ENCODE results near the gene FOXB2.
"Not testable (repeated sequence)": the region's sequence is repeated elsewhere in the genome, so short reads cannot be mapped to it uniquely, and the experiment has no call there.

Gene FOXB2

DNA sequence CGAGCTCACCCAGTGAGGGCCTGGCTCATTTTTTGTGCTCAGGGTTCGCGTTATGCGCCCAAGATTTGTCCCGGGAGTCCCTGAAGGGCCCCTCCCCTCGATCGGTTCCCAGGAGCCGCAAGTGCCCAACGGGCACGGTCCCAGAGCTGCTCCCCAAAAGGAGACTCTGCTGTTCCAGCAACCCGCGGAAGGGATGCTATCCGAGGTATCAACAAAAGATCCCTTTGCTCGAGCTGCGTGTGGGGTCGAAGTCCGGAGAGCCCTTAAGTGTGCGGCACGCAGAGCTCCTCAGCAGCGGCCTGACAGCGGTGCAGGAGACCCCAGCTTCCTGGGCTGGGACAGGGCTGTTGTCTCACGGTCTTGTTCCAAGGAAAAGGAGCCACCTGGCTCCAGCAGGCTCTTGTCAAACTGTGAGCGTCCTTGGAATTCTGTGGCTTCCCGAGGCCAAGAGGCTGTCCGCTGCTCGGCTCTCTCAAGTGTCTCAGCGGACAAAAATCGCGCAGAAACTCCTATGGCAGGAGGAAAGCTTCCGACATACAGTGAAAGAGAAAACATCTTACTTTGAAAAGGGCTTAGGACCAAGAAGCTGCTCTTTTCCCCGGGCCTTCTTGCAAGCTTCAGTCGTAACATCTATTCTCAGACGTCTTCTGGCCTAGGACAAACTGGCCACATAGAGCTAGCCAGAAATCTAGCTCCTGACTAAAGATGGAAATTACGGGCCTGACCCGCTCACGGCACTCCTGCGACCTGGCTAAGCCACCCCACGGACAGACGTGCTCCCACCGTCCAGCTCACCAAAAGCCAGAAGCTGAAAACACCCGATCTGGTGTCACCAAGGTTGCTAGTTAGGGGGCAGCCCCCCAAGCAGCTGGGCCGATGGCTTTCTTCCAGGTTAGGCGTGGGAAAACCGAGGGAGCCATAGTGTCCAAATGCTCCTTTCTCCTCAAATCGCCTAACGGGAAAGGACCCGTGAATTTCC lies 2.6 kb upstream of the FOXB2 start:
- DNase-seq = no peak

DNA sequence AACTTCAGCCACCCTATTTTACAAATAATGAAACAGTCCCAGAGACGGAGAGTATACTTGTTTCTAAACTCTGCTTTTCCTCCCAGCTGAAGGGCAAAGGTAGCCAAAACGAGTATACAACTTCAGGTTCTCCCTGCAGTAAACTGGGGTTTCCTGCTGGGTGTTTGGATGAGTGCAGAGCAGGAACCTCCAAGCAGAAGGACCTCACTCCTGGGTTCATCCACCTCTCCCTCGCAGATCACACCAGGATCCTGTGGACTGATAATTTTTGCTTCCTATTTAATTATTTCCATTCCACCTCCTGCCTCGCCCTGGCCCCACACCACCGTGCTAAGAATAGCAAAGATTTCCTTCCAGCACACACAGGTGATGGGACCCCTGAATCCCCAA lies 2.0 kb upstream of the FOXB2 start:
- DNase-seq = no peak

DNA sequence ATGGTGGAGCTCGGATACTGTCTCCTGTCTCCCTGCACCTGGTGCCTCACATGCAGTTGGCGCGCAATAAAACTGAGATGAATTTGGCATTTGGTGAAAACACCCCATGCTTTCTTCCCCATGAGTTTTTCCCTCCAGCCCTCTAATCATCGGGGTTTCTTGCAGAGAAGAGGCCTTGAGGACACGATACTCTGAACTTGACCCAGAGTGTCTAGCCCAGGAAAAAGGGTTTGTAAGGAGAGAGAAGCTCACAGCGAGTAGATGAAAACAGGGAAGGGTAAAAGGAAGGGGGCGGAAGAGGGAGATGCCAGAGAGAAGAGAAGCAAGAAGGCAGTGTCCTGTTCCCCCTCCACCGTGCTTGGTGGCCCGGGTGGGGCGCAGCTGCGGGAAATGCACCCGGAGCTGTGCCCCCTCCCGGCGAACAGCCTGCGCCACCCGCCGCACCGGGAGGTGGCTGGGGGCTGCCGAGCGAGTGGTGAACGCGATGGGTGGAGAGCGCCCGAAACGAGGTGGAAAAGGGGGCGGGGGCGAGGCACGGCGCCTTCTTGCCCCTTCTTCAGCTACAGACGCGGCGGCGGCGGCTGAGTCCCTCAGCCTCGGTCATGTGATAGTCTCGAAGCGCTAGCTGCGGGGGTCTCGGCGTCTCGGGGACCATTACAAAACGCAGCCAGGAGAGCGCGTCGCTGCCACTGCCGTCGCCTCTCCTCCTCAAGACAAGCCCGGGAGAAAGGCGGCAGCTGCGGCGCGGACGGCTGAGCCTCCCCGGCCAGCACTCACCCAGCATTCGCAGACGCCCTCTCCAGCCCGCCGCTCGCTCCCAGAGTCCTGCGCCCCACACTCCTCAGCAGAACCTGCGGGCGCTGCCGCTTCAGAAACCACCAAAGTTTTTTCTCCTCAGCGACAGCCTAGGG lies 1.1 kb upstream of the FOXB2 start:
- no peak for DNase-seq

DNA sequence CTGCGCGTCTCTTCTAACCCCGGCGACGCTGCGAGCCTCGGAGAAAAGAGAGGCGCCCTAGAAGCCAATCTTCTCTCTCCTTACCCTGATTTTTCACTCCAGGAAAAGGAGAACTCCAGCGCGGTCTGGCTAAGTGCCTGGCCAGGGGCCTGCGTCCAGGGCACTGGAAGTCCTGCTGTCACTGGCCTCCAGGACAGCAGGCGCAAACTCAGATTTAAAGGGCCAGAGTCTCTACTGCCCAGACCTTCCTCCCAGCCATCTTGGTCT lies 553 bp upstream of the FOXB2 start:
- DNase-seq = no peak

DNA sequence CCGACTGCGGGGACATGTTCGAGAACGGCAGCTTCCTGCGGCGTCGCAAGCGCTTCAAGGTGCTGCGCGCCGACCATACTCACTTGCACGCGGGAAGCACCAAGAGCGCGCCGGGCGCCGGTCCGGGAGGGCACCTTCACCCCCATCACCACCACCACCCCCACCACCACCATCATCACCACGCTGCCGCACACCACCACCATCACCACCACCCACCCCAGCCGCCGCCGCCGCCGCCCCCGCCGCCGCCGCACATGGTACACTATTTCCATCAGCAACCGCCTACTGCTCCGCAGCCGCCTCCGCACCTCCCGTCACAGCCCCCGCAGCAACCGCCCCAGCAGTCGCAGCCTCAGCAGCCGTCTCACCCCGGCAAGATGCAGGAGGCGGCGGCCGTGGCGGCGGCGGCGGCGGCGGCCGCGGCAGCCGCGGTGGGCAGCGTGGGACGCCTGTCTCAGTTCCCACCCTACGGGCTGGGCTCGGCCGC lies 514 bp downstream of the FOXB2 start:
- DNase-seq = no peak

DNA sequence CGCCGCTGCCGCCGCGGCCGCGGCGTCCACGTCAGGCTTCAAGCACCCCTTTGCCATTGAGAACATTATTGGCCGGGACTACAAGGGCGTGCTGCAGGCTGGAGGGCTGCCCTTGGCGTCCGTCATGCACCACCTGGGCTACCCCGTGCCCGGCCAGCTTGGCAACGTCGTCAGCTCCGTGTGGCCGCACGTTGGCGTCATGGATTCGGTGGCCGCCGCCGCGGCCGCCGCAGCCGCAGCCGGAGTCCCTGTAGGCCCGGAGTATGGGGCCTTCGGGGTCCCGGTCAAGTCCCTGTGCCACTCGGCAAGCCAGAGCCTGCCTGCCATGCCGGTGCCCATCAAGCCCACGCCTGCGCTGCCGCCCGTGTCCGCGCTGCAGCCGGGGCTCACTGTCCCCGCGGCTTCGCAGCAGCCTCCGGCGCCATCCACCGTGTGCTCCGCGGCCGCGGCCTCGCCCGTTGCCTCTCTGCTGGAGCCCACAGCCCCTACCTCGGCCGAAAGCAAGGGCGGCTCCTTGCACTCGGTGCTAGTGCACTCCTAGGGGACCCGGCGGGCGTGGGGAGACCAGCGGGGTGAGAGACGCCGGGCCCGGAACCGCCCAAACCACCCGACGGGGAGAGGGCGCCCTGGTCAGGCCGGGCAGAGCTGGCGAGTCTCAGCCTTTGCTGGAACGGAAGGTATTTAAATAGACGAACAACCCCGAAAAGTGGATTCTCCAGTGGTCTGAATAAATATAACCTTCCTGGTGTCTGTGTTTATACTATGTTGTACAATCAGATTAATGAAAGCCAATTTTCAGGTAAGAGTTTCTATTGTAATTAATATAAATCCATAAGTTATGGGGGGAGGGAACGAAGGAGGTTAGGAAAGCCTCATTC lies 1.2 kb downstream of the FOXB2 start:
- DNase-seq = no peak

DNA sequence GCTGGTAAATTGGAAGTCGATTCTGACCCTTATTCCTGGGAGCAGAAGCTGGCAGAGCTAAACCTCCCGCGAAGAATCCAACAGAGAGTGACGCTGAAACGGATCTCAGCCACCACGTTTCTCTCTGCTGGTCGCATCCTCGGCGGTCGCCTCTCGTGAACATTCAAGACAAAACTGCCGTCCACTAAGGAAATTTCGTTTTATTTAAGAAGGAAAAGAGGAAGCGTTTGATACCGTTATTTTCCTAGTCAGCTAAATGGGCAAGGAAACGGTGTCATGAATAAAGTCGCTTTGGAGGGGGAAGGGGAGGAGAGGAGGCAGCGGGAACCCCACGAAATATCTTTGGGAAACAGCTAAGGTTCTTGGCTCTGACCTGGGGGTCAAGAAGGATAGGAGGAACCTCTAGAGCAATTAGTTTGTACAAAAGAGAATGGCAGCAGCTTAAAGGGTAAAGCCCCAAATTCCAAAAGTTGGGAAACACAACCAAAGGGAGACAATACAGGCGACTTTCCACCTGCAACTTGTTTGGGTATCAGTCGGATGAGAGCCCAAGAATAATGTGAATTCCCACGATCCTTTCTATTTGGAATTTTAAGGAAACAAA lies 1.9 kb downstream of the FOXB2 start:
- DNase-seq = no peak

DNA sequence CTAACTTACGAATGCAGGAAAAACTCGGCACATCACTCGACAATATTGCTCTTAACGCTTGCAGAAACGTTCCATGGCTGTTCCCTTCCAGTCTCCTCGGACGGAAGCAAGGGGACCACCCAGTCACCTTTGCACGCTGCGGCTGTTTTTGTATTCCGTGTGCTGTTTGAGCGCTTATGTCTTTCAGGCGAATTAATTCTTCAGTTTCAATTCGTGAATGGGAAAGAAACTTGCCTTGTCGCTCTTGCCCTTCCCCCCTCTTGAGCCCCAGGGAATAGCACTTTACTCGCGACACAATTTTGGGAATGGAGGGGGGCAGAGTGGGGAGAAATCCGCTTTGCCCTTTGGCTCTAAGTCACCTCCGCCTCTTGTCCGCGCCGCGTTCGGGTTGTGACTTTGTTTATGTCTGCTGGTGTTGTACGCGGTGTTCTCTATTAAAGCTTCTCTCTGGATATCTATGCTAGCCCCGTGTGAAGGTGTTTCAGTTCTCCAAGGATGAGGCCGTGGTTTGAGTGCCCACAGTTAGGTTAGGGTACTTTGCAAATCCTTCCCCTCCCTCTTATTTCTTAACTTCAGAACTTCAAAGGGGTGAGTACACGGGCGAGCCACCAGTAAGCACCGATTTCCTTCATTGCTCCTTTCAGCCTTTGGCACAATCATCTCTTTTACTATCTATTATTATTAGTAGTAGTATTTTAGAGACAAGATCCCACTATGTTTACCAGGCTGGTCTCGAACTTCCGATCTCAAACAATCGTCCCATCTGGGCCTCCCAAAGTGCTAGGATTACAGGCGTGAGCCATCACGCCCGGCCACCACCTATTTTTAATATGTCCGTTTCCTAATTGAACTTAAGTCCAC lies 2.7 kb downstream of the FOXB2 start:
- DNase-seq = no peak

DNA sequence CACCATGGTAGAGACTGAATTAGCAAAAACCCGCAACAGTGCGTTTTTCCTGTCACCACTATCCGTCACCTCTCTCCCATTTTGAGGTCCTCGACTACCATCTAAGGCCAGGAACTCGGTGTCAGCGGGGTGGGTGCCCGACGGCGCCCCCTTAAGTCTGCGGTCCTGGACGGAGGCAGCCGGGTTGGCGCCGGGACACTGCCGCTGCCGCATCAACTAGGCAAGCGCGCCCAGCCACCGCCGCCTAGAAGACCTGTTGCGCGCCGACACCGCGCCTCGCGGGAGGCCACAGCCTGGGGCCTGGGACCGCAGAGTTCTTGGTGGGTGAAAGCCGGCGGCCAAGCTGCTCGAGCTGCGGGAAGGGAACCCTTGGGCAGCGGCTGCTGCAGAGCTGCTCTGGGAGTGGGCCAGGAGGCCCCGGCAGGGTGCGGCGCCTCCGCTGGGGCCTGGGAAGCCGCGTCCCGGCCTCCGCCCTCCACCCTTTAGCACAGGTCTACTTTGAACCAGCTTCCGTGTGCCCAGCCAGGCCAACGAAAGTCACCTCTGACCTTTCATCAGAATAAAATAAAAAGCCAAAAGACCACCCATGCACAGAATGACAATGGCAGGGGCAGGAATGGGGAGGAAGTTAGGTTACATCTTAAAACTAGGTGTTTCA lies 3.5 kb downstream of the FOXB2 start:
- no peak for DNase-seq

DNA sequence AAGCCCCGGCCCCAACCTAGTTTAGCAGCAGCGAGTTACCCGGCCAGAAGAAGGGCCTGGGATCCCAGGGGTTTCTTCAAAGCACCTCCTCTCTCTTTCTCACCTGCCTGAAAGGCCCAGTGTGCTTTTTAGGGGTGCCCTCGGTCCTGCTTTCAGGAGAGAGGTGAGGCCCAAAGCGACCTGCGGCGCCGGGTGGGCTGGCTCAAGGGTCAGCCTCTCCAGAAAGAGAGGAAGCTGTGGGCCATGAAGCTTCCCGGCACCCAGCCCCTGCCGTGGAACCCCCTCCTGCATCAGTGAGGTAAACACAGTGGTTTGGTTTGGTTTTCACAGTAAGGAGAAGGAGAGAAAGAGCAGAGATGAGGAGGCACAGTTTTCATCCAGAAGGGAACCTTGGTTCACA lies 4.3 kb downstream of the FOXB2 start:
- no peak for DNase-seq

DNA sequence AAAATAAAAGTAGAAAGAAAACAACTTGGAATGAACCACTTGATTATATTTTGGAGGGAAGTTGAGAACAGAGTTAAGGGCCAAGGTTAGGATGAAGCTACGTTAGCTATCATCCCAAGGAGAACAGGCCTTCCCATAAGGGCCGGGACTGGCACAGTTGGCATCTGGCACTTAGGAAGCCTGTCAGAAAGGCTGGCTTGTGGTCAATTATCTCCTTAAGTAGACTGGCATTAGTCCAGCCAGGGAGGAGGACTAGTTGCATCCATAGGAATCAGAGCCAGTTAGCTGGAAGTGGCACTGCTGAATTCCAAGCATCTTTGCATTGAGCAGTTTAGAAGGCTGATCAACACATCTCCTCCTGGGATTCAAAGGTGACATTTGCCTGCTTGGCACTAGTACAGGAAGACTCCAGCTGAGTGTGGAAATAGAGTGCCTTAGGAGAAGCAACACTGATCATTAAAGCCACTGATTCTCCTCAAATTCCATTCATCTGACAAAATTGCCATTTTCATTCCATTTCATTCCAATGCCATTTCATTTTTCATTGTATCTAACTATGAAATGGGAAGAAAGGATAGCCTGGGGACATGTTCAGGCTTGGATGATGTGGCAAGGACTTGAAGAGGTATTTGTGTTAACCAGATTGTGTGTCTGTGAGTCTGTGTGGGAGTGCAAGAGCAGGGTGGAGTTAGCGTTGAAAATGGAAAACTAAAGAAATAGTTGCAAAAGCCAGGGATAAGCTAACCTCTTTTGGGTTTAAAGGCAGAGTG lies 5.5 kb downstream of the FOXB2 start:
- DNase-seq = no peak

DNA sequence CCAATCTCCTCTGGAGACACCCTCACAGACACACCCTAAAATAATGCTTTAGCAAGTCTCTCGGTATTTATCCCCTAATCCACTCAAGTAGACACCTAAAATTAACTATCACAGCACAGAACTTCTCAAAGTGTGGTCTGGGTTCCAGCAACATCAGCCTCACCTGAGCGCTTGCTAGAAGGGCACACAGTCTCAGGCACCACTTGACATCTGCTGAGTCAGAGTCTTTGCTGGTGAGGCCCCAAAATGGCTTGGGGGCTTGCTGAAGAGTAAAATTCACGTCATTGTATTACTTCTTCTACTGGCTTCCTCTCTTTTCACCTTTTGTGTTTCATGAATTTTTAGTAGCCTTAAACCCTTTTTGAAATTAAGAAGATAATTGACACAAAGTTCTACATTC lies 9.0 kb downstream of the FOXB2 start:
- DNase-seq = no peak

DNA sequence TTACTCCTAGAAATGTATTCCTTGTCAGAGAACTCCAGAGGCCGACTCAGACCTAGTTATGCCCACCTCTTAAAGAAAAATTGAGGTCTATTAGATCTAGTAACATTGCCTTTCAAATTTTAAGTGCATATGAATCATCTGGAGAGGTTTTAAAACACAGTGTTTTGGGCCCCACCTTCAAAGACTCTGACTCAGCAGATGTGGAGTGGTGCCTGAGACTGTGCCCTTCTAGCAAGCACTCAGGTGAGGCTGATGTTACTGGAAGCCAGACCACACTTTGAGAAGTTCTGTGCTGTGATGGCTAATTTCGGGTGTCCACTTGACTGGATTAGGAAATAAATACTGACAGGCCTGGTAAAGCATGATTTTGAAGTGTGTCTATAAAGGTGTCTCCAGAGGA lies 10.6 kb downstream of the FOXB2 start:
- DNase-seq = no peak

DNA sequence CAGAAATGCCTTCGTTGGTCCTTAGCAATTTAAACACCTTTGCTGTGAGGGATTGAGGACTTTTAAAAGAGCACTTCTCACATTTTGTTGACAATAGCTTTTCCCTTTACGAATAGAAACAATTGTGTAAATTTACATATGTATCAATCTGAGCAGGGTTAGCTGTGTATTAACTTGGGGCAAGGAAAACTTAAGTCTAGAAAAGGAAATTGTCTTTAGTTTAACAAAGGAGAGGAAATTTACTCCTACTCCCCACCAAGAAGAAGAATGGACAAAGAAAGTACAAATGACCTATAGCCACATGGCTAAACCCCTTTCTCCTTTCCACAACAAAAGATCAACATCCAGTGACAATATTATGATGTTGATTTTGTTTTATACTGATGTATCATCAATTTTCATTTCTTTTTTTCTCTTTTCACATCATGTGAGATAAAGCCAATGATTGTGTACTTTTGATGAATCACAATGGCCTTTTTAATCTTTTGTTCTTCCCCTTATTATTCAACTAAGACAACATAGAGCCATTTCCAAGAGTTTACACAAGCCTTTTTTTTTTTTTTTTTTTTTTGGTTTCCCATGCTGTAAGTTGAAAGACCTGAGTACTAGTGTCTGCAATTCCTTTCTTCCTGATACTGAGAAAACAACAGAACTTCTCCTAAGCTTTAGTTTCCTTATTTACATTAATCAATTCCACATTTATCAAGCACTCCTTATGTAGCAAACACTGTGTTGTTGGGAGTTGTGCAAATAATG lies 19.0 kb downstream of the FOXB2 start:
- DNase-seq = no peak

DNA sequence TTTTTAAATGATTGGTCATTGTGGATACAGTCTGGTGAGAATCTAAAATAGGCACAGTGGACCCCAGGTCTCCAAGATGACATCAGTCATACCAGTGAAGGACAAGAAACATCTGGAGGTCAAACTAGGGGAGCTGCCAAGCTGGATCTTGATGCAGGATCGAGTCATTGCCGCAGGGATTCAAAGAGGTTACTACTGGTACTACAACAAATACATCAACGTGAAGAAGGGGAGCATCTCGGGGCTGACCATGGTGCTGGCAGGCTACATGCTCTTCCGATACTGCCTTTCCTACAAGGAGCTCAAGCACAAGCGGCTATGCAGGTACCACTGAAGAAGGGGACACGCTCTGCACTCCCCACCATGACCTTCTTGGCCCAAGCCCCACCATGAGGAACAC lies 20.9 kb downstream of the FOXB2 start:
- DNase-seq = no peak

DNA sequence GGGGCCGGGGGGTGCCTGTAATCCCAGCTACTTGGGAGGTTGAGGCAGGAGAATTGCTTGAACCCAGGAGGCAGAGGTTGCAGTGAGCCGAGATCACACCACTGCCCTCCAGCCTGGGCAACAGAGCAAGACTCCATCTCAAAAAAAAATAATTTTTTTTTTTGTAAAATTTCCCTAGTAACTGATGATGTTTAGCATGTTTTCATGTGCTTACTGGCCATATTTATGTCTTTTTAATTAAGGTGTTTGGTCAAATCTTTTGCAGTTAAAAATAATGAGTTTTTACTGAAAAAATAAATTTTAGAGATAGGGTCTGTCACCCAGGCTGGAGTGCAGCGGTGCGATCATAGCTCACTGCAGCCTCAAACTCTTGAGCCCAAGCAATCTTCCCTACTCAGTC lies 24.3 kb downstream of the FOXB2 start:
- not testable (repeated sequence) for DNase-seq

DNA sequence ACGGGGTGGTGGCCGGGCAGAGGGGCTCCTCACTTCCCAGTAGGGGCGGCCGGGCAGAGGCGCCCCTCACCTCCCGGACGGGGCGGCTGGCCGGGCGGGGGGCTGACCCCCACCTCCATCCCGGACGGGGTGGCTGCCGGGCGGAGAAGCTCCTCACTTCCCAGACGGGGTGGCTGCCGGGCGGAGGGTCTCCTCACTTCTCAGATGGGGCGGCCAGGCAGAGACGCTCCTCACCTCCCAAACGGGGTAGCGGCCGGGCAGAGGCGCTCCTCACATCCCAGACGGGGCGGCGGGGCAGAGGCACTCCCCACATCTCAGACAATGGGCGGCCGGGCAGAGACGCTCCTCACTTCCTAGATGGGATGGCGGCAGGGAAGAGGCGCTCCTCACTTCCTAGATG lies 41.2 kb downstream of the FOXB2 start:
- not testable (repeated sequence) for DNase-seq

DNA sequence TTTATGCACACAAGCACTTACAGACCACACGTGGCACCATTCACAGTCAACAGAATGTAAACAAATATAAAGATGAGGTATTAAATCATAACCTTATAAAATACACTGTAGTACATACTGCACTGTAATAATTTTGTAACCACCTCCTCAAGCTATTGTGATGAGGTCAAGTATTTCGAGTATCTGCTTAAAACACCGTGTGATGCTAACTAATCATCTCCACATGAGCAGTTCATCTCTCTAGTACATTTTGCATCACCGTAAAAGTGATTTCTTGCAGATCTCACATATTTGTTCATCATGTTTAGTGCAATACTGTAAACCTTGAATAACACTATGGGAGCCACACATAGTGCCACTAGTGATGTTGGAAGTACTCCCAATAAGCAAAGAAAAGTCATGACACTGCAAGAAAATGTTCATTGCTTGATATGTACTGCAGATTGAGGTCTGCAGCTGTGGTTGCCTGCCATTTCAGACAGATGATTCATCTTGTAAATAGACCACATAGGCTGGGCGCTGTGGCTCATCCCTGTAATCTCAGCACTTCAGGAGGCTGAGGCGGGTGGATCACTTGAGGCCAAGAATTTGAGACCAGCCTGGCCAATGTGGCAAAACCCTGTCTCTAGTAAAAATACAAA lies 44.3 kb downstream of the FOXB2 start:
- no peak for DNase-seq

DNA sequence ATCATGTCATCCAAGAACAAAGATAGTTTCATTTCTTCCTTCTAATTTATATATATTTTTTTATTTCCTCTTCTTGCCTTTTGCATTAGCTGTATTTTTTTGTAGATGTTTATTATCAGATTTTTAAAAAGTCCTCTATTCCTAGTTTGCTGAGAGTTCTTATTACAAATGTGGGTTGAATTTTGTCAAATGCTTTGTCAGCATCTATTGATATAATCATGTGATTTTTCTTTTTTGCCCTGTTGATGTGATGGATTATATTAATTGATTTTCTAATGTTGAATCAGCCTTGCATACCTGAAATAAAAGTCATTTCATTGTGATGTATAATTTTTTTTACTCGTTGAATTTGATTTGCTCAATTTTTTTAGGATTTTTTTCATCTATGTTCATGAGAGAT lies 46.9 kb downstream of the FOXB2 start:
- DNase-seq = no peak
